ENCODE measurements around the gene IL6R. TPM values are rescaled to one million over a fixed set of nuclear protein-coding genes. Genes with fewer than 3 reads are reported as not detected.
"Not testable (repeated sequence)": the region's sequence is repeated elsewhere in the genome, so short reads cannot be mapped to it uniquely, and the experiment has no call there.

IL6R gene
- total RNA-seq, 2 donors from 2014 or later = 31.7 to 38.2 TPM

DNA sequence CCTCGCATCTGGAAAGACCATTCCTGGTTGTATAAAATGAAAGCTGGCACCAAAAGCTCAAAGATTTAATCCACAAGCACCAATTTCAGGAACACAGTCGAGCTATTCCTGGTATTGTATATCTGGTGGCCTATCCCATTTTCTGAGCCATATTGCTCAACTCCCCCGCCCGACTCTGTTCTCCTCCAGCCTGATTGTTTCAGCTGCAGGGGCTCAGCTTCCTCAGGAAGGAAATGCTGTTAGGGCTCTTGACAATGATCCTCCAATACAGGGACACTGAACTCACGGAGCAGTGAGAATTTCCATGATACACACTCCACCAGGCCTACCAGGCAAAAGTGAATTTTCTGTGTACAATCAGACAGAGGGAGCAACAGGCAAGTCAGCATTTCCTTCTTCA, 80.0 kb downstream of the IL6R start:
- H3K4me1 ChIP-seq = no peaks in the 10 kb centered on the region
- H3K9ac ChIP-seq (ENCODE audit: low read depth in 2 of 2, low read length in 2 of 2) = no peak overlapping the region
- no peak overlapping the region for H3K4me3 ChIP-seq
- no peaks in the 10 kb centered on the region for H3K36me3 ChIP-seq
- no peak for DNase-seq
- TF ChIP-seq, protein P1, sequence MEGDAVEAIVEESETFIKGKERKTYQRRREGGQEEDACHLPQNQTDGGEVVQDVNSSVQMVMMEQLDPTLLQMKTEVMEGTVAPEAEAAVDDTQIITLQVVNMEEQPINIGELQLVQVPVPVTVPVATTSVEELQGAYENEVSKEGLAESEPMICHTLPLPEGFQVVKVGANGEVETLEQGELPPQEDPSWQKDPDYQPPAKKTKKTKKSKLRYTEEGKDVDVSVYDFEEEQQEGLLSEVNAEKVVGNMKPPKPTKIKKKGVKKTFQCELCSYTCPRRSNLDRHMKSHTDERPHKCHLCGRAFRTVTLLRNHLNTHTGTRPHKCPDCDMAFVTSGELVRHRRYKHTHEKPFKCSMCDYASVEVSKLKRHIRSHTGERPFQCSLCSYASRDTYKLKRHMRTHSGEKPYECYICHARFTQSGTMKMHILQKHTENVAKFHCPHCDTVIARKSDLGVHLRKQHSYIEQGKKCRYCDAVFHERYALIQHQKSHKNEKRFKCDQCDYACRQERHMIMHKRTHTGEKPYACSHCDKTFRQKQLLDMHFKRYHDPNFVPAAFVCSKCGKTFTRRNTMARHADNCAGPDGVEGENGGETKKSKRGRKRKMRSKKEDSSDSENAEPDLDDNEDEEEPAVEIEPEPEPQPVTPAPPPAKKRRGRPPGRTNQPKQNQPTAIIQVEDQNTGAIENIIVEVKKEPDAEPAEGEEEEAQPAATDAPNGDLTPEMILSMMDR (IDR thresholded peaks at IDR 0.05) = no peak
- intact Hi-C loops (cut with DNase I) = no loop called here
- no peak overlapping the region for H3K27ac ChIP-seq
- H3K27me3 ChIP-seq = no peaks in the 10 kb centered on the region
- no peaks in the 10 kb centered on the region for H3K9me3 ChIP-seq

- Histone ChIP-seq H3K9ac (ENCODE audit: low read depth in 2 of 2, low read length in 2 of 2) (no peak overlapping the region), H3K4me1 (no peaks in the 10 kb centered on the region), H3K27ac (no peak overlapping the region), H3K4me3 (no peak overlapping the region), H3K27me3 (no peaks in the 10 kb centered on the region), H3K36me3 (no peaks in the 10 kb centered on the region), H3K9me3 (no peaks in the 10 kb centered on the region)
- no peak for DNase-seq
- intact Hi-C loops (cut with DNase I) = no loop called here
- TF ChIP-seq, protein P1 (IDR thresholded peaks at IDR 0.05) = no peak
Observed at GRCh38 chr1:154485910-154486496, 80.9 kb downstream of the IL6R start.

DNA sequence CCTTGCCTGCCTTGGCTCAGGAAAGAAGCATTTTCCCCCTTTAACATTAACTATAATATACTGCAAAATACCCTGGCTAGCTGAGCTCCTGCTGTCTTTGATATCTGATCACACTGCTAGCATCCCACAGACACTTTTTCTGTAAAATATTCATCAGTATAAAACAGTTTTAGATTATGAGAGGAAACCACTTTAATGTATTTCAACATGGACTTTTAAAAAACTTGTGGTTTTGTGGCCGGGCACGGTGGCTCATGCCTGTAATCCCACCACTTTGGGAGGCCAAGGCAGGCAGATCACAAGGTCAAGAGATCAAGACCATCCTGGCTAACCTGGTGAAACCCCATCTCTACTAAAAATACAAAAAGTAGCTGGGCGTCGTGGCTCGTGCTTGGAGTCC, 81.6 kb downstream of the IL6R start:
- H3K9ac ChIP-seq (ENCODE audit: low read depth in 2 of 2, low read length in 2 of 2); intact Hi-C loops (cut with DNase I); H3K36me3 ChIP-seq; H3K9me3 ChIP-seq; DNase-seq; H3K27ac ChIP-seq; H3K4me3 ChIP-seq; H3K27me3 ChIP-seq; H3K4me1 ChIP-seq: not testable (repeated sequence)

- no peaks in the 10 kb centered on the region for H3K36me3 ChIP-seq
- H3K9me3 ChIP-seq = no peaks in the 10 kb centered on the region
- no peak overlapping the region for H3K4me3 ChIP-seq
- H3K27me3 ChIP-seq = no peaks in the 10 kb centered on the region
- TF ChIP-seq, protein P1 (IDR thresholded peaks at IDR 0.05) = no peak
- DNase-seq = no peak
- peaks cover 5% of the 10 kb centered on the region for H3K4me1 ChIP-seq
- intact Hi-C loops (cut with DNase I) = no loop called here
- no peak overlapping the region for H3K9ac ChIP-seq (ENCODE audit: low read depth in 2 of 2, low read length in 2 of 2)
- H3K27ac ChIP-seq = no peak overlapping the region
Observed at GRCh38 chr1:154488922-154489321, 83.8 kb downstream of the IL6R start.

DNA sequence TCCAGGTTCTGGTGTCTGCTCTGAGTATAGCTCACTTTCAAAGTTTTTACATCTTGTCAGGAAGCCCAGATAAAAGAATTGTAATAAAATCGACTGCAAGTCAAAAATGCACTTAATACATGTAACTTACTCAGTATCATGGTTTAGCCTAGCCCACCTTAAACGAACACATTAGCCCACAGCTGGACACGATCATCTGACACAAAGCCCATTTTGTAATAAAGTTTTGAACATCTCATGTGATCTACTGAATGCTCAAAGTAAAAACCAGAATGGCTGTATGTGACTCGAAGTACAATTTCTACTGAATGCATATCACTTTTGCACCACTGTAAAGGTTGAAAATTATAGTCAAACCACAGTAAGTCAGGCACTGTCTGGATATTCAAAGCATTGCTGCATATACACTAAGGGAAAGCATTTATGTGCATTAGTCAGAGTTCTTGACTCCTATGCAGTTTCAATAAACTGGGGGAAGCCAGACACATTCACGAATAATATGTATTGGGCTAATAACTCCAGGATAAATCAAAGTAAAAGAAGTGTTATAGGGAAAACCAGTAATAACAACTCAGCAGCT, 84.6 kb downstream of the IL6R start:
- H3K9ac ChIP-seq (ENCODE audit: low read depth in 2 of 2, low read length in 2 of 2) = no peak overlapping the region
- no peak for DNase-seq
- H3K4me1 ChIP-seq = peaks cover 5% of the 10 kb centered on the region
- no peaks in the 10 kb centered on the region for H3K36me3 ChIP-seq
- TF ChIP-seq, protein P1 (IDR thresholded peaks at IDR 0.05) = no peak
- H3K4me3 ChIP-seq = no peak overlapping the region
- H3K27me3 ChIP-seq = no peaks in the 10 kb centered on the region
- H3K27ac ChIP-seq = no peak overlapping the region
- intact Hi-C loops (cut with DNase I) = no loop called here
- no peaks in the 10 kb centered on the region for H3K9me3 ChIP-seq

GRCh38 chr1:154490317-154490716, 85.2 kb downstream of the IL6R start:
- Histone ChIP-seq H3K27me3 (no peaks in the 10 kb centered on the region), H3K36me3 (no peaks in the 10 kb centered on the region), H3K27ac (no peak overlapping the region), H3K9me3 (no peaks in the 10 kb centered on the region), H3K4me3 (no peak overlapping the region), H3K4me1 (peaks cover 5% of the 10 kb centered on the region), H3K9ac (ENCODE audit: low read depth in 2 of 2, low read length in 2 of 2) (no peak overlapping the region)
- intact Hi-C loops (cut with DNase I) = no loop called here
- no peak for DNase-seq
- TF ChIP-seq, protein P1 (IDR thresholded peaks at IDR 0.05) = no peak
